Ascending aorta (tissue), 2 donors: Measurements from ENCODE around the gene BOC. TPM values are rescaled to one million over a fixed set of nuclear protein-coding genes. Genes with fewer than 3 reads are reported as not detected.

Experiments used
- DNase-seq, 2 donors: peaks; one replicate each; pipeline ENCODE4 v3.0.0-alpha.2; 2019; ENCODE audit warnings: low spot score in 2 of 2
- H3K27ac ChIP-seq, 2 donors: fragments of 200-600 bp; sonication (generic); one replicate each; pipeline ENCODE4 v1.5.1; 2016 to 2017; ENCODE audit warnings: mild to moderate bottlenecking in 1 of 2
- H3K27me3 ChIP-seq: fragments of 200-600 bp; sonication (generic); one replicate; pipeline ENCODE4 v1.5.1; 2017
- H3K36me3 ChIP-seq, 2 donors: fragments of 200-600 bp; sonication (generic); one replicate each; pipeline ENCODE4 v1.5.1; 2016
- H3K4me1 ChIP-seq, 2 donors: fragments of 200-600 bp; sonication (generic); one replicate each; pipeline ENCODE4 v1.5.1; 2016 to 2017; ENCODE audit warnings: mild to moderate bottlenecking in 1 of 2
- H3K4me3 ChIP-seq, 2 donors: fragments of 200-600 bp; sonication (generic); one replicate each; pipeline ENCODE4 v1.5.1; 2016 to 2017; ENCODE audit warnings: mild to moderate bottlenecking in 1 of 2
- H3K9me3 ChIP-seq, 2 donors: fragments of 200-600 bp; sonication (generic); one replicate each; pipeline ENCODE4 v1.5.1; 2016
- intact Hi-C: fragments of 100-400 bp; cut with DNase I; formaldehyde crosslinking; loops from one replicate; pipeline ENCODE4 v1.15.1; 2023
- total RNA-seq: library from RNA; depleted of rRNA; stranded (reverse); fragments of >200 nt; gene quantifications from one replicate; pipeline ENCODE4 v1.1.0, GENCODE V29; 2016
- TF ChIP-seq, protein P1 (sequence below), 3 experiments: fragments of 200-600 bp in 2 of 3; fragments of 450-650 bp in 1 of 3; sonication (generic) in 2 of 3; IDR thresholded peaks; one replicate each; pipeline ENCODE4 v1.5.1; 2016 to 2019; ENCODE audit warnings: antibody characterized with exemption in 3 of 3, mild to moderate bottlenecking in 1 of 3, moderate library complexity in 1 of 3

The BOC gene
- total RNA-seq, 1 donor from 2014 or later, result 31.3 TPM

DNA sequence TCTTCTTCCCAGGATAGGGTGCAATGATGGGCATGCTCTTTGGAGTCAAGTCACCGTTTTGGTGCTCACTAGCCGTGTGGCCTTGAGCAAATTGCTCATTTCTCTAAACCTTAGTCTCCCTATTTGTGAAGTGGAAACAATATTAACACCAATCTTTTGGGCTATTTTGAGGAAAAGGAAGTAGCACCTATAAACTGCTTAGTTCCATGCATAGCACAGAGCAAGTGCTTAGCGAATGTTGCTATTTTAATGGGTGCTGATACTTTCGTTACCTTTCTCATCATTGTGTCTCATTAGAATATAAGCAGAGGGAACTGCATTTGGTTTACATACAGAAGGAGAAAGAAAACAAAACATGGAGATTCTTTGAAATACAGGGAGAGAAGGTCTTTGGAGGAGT is 66.1 kb downstream of the BOC start:
- TF ChIP-seq, protein P1, sequence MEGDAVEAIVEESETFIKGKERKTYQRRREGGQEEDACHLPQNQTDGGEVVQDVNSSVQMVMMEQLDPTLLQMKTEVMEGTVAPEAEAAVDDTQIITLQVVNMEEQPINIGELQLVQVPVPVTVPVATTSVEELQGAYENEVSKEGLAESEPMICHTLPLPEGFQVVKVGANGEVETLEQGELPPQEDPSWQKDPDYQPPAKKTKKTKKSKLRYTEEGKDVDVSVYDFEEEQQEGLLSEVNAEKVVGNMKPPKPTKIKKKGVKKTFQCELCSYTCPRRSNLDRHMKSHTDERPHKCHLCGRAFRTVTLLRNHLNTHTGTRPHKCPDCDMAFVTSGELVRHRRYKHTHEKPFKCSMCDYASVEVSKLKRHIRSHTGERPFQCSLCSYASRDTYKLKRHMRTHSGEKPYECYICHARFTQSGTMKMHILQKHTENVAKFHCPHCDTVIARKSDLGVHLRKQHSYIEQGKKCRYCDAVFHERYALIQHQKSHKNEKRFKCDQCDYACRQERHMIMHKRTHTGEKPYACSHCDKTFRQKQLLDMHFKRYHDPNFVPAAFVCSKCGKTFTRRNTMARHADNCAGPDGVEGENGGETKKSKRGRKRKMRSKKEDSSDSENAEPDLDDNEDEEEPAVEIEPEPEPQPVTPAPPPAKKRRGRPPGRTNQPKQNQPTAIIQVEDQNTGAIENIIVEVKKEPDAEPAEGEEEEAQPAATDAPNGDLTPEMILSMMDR (IDR thresholded peaks at IDR 0.05), result no peak
- peaks cover 0 to 14% of the 10 kb centered on the region in 2 donors for H3K4me1 ChIP-seq
- DNase-seq, result no peak
- no peaks in the 10 kb centered on the region for H3K9me3 ChIP-seq
- H3K4me3 ChIP-seq, result no peak overlapping the region
- H3K27ac ChIP-seq, result peak overlapping the region in 1 of 2 donors; percentile 87
- H3K27me3 ChIP-seq, result no peaks in the 10 kb centered on the region
- peaks cover 13 to 28% of the 10 kb centered on the region in 2 donors for H3K36me3 ChIP-seq
- intact Hi-C loops, result loop anchor here (5.0 kb wide), 1 partner anchor 65 kb away; the partner anchor contains the start of gene BOC

GRCh38 chr3:113277941-113278598 is 66.7 kb downstream of the BOC start:
- Histone ChIP-seq H3K4me1 (peaks cover 0 to 14% of the 10 kb centered on the region in 2 donors), H3K27me3 (no peaks in the 10 kb centered on the region), H3K36me3 (peaks cover 13 to 25% of the 10 kb centered on the region in 2 donors), H3K4me3 (no peak overlapping the region), H3K9me3 (no peaks in the 10 kb centered on the region), H3K27ac (no peak overlapping the region)
- no peak for DNase-seq
- intact Hi-C loops, result loop anchor here (5.0 kb wide), 1 partner anchor 66 kb away; the partner anchor contains the start of gene BOC
- TF ChIP-seq, protein P1 (IDR thresholded peaks at IDR 0.05), result no peak

- no peak overlapping the region for H3K27ac ChIP-seq
- TF ChIP-seq, protein P1 (IDR thresholded peaks at IDR 0.05), result no peak
- intact Hi-C loops, result loop anchor here (5.0 kb wide), 1 partner anchor 66 kb away; the partner anchor contains the start of gene BOC
- peaks cover 0 to 14% of the 10 kb centered on the region in 2 donors for H3K4me1 ChIP-seq
- no peak overlapping the region for H3K4me3 ChIP-seq
- no peak for DNase-seq
- H3K36me3 ChIP-seq, result peaks cover 13 to 24% of the 10 kb centered on the region in 2 donors
- no peaks in the 10 kb centered on the region for H3K27me3 ChIP-seq
- no peaks in the 10 kb centered on the region for H3K9me3 ChIP-seq
These were observed 67.2 kb downstream of the BOC start for GRCh38 chr3:113278599-113278955.

GRCh38 chr3:113279686-113280085 is 68.3 kb downstream of the BOC start:
- intact Hi-C loops, result loop anchor here (5.0 kb wide), 1 partner anchor 67 kb away; the partner anchor contains the start of gene BOC
- Histone ChIP-seq H3K27ac (no peak overlapping the region), H3K36me3 (peaks cover 10 to 24% of the 10 kb centered on the region in 2 donors), H3K4me1 (peaks cover 0 to 14% of the 10 kb centered on the region in 2 donors), H3K9me3 (no peaks in the 10 kb centered on the region), H3K4me3 (no peak overlapping the region), H3K27me3 (no peaks in the 10 kb centered on the region)
- TF ChIP-seq, protein P1 (IDR thresholded peaks at IDR 0.05), result no peak
- DNase-seq, result no peak

DNA sequence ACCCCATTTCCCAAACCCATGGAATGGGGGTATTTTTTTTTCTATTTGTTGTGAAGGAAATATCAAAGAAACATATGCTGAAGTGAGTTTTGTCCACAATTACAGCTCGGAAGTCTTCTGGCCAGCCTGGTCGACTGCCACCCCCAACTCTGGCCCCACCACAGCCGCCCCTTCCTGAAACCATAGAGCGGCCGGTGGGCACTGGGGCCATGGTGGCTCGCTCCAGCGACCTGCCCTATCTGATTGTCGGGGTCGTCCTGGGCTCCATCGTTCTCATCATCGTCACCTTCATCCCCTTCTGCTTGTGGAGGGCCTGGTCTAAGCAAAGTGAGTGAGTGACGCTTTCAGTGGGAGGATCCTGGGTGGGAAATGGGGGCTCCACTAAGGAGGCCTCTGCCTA is 71.9 kb downstream of the BOC start:
- Histone ChIP-seq H3K4me3 (no peak overlapping the region), H3K36me3 (peaks cover 10 to 22% of the 10 kb centered on the region in 2 donors), H3K27me3 (no peaks in the 10 kb centered on the region), H3K27ac (no peak overlapping the region), H3K9me3 (no peaks in the 10 kb centered on the region), H3K4me1 (no peaks in the 10 kb centered on the region)
- no peak for DNase-seq
- TF ChIP-seq, protein P1 (IDR thresholded peaks at IDR 0.05), result no peak
- intact Hi-C loops, result no loop called here
